Activated effector memory CD4-positive, alpha-beta T cell treated with Interleukin-2 at 50 U/mL for 16 hours (primary cell): ENCODE measurements around the gene ZNF700.
"Not testable (repeated sequence)": the region's sequence is repeated elsewhere in the genome, so short reads cannot be mapped to it uniquely, and the experiment has no call there.

Experiments
- DNase-seq: peaks from one replicate; pipeline ENCODE4 v3.0.0-alpha.2; 2020

The ZNF700 gene

GRCh38 chr19:11991921-11992320, 67.0 kb downstream of the ZNF700 start:
- DNase-seq: not testable (repeated sequence)

DNA sequence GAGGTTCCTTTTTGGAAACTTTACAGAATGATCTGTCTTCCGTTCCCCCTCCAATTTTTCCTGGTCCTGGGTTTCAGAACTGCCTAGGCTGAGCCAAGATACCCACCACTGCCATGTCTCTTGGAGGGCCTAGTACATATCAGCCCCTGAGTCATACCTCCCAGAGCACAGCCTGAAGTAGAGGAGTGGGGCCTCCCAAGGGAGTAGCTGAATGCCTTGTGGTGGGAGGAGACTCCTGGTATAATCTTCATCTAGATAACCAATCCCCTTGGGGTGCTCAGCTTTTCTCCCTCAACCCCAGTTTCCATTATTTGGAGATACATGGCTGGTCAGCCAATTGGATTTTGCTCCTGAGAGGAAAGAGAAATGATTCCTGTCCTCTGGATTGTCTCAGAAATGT, 70.3 kb downstream of the ZNF700 start:
- DNase-seq: no peak
